Measurements from ENCODE around the gene CCNF.

- no peak for TF ChIP-seq CTCF (IDR thresholded peaks at IDR 0.05 in 2 of 3, conservative IDR thresholded peaks at IDR 0.05 in 1 of 3; ENCODE audit: control insufficient read depth in 2 of 3, extremely low read depth in 1 of 3, insufficient read depth in 1 of 3, low read depth in 3 of 3, low read length in 3 of 3)
- no peak for TF ChIP-seq EZH2 (IDR thresholded peaks at IDR 0.05; ENCODE audit: borderline replicate concordance, control insufficient read depth, low read depth, low read length)
- TF ChIP-seq POLR2AphosphoS5 (IDR thresholded peaks at IDR 0.05; ENCODE audit: low read length): no peak
- no peak for TF ChIP-seq MYC (IDR thresholded peaks at IDR 0.05; ENCODE audit: insufficient read depth, insufficient read length, insufficient replicate concordance, low read length, severe bottlenecking)
- no peak for TF ChIP-seq SIN3A (IDR thresholded peaks at IDR 0.05; ENCODE audit: low read depth, low read length)
- no peak for TF ChIP-seq ESRRA (IDR thresholded peaks at IDR 0.05; ENCODE audit: low read length)
- no peak for TF ChIP-seq HCFC1 (IDR thresholded peaks at IDR 0.05; ENCODE audit: low read length)
- no peak for TF ChIP-seq JUND (IDR thresholded peaks at IDR 0.05; ENCODE audit: low read depth, low read length)
- no peak for TF ChIP-seq ATF2 (IDR thresholded peaks at IDR 0.05; ENCODE audit: low read length)
- TF ChIP-seq ZNF207 (IDR thresholded peaks at IDR 0.05; ENCODE audit: borderline replicate concordance): no peak
- TF ChIP-seq STAT1 (conservative IDR thresholded peaks at IDR 0.05): no peak
- TF ChIP-seq NFIC (IDR thresholded peaks at IDR 0.05; ENCODE audit: low read depth, low read length): no peak
- no peak for TF ChIP-seq TAF1 (IDR thresholded peaks at IDR 0.05; ENCODE audit: borderline replicate concordance, low read depth, low read length)
Measured at GRCh38 chr16:2493605-2494004, 64.4 kb downstream of the CCNF start.
